ENCODE results near the gene CDC37.
"Not testable (repeated sequence)": the region's sequence is repeated elsewhere in the genome, so short reads cannot be mapped to it uniquely, and the experiment has no call there.

CDC37 gene

GRCh38 chr19:10395003-10395402, 8.3 kb downstream of the CDC37 start:
- no peak for DNase-seq (ENCODE audit: low spot score)

GRCh38 chr19:10393137-10393536, 10.2 kb downstream of the CDC37 start:
- no peak for DNase-seq (ENCODE audit: low spot score)

- DNase-seq (ENCODE audit: low spot score), result peak; percentile 2
Measured at GRCh38 chr19:10392120-10392519, 11.2 kb downstream of the CDC37 start.

GRCh38 chr19:10390652-10391286, 12.6 kb downstream of the CDC37 start:
- DNase-seq (ENCODE audit: low spot score), result peak; percentile 78

GRCh38 chr19:10389863-10390262, 13.5 kb downstream of the CDC37 start:
- DNase-seq (ENCODE audit: low spot score), result no peak

- DNase-seq (ENCODE audit: low spot score), result peak; percentile 73
Measured at GRCh38 chr19:10388957-10389356, 14.4 kb downstream of the CDC37 start.

GRCh38 chr19:10384580-10384979, 18.8 kb downstream of the CDC37 start:
- DNase-seq (ENCODE audit: low spot score), result no peak

- not testable (repeated sequence) for DNase-seq (ENCODE audit: low spot score)
Measured at GRCh38 chr19:10383223-10383499, 20.2 kb downstream of the CDC37 start.

GRCh38 chr19:10380313-10381102, 22.8 kb downstream of the CDC37 start, which contains the start of gene TYK2:
Gene TYK2 (minus strand): TSS chr19:10380572. CDS start chr19:10378406, 2,166 bp downstream.
- DNase-seq (ENCODE audit: low spot score), result peak; percentile 100

GRCh38 chr19:10379880-10380312, 23.4 kb downstream of the CDC37 start:
- no peak for DNase-seq (ENCODE audit: low spot score)

- DNase-seq (ENCODE audit: low spot score), result no peak
Measured at GRCh38 chr19:10378124-10378523, 25.2 kb downstream of the CDC37 start.

GRCh38 chr19:10377140-10377640, 26.2 kb downstream of the CDC37 start:
- DNase-seq (ENCODE audit: low spot score), result not testable (repeated sequence)

GRCh38 chr19:10374931-10375330, 28.4 kb downstream of the CDC37 start:
- no peak for DNase-seq (ENCODE audit: low spot score)

GRCh38 chr19:10372690-10373089, 30.7 kb downstream of the CDC37 start:
- no peak for DNase-seq (ENCODE audit: low spot score)

- peak; percentile 23 for DNase-seq (ENCODE audit: low spot score)
Measured at GRCh38 chr19:10368101-10368803, 35.1 kb downstream of the CDC37 start.

- not testable (repeated sequence) for DNase-seq (ENCODE audit: low spot score)
Measured at GRCh38 chr19:10366950-10367512, 36.3 kb downstream of the CDC37 start.

GRCh38 chr19:10365518-10365917, 37.8 kb downstream of the CDC37 start:
- DNase-seq (ENCODE audit: low spot score), result no peak

GRCh38 chr19:10364644-10365043, 38.7 kb downstream of the CDC37 start:
- no peak for DNase-seq (ENCODE audit: low spot score)

- DNase-seq (ENCODE audit: low spot score), result no peak
Measured at GRCh38 chr19:10363789-10364281, 39.5 kb downstream of the CDC37 start.

GRCh38 chr19:10362259-10362658, 41.1 kb downstream of the CDC37 start:
- no peak for DNase-seq (ENCODE audit: low spot score)

- no peak for DNase-seq (ENCODE audit: low spot score)
Measured at GRCh38 chr19:10361569-10362011, 41.8 kb downstream of the CDC37 start.

- DNase-seq (ENCODE audit: low spot score), result no peak
Measured at GRCh38 chr19:10356431-10356830, 46.9 kb downstream of the CDC37 start.

All from AG08396 (cell line).